H9 (cell line): Measurements from ENCODE around the gene TRIM22. TPM values are rescaled to one million over a fixed set of nuclear protein-coding genes. Genes with fewer than 3 reads are reported as not detected.

ENCODE experiments used
- DNase-seq: peaks from one replicate; pipeline ENCODE4 v3.0.0-alpha.2; 2017
- H2AFZ ChIP-seq: one replicate; pipeline ENCODE4 v1.6.1; 2013; ENCODE audit warnings: mild to moderate bottlenecking, low read length, control low read depth, moderate library complexity
- H2AK5ac ChIP-seq: 2 replicates; pipeline ENCODE4 v1.6.1; 2013; ENCODE audit warnings: low read length, control low read depth, mixed read lengths; ENCODE audit not compliant: insufficient read length
- H2BK120ac ChIP-seq: one replicate; pipeline ENCODE4 v1.6.1; 2013; ENCODE audit warnings: low read depth, mild to moderate bottlenecking, low read length, control low read depth, inconsistent platforms; ENCODE audit not compliant: poor library complexity, severe bottlenecking
- H2BK12ac ChIP-seq: 2 replicates; pipeline ENCODE4 v1.6.1; 2013; ENCODE audit warnings: low read length, control low read depth, mixed read lengths, low read depth; ENCODE audit not compliant: insufficient read length
- H2BK15ac ChIP-seq: 2 replicates; pipeline ENCODE4 v1.6.1; 2013; ENCODE audit warnings: low read depth, low read length, control low read depth
- H2BK20ac ChIP-seq: one replicate; pipeline ENCODE4 v1.6.1; 2013; ENCODE audit warnings: low read depth, mild to moderate bottlenecking, low read length, control low read depth, inconsistent platforms; ENCODE audit not compliant: poor library complexity, severe bottlenecking
- H2BK5ac ChIP-seq: 2 replicates; pipeline ENCODE4 v1.6.1; 2013; ENCODE audit warnings: low read length, control low read depth, mixed read lengths; ENCODE audit not compliant: insufficient read length
- H3K14ac ChIP-seq: 2 replicates; pipeline ENCODE4 v1.6.1; 2013; ENCODE audit warnings: low read length, control low read depth; ENCODE audit not compliant: insufficient read depth
- H3K18ac ChIP-seq: 2 replicates; pipeline ENCODE4 v1.6.1; 2013; ENCODE audit warnings: low read depth, mild to moderate bottlenecking, mixed read lengths, low read length, control low read depth; ENCODE audit not compliant: insufficient read length
- H3K23ac ChIP-seq: 2 replicates; pipeline ENCODE4 v1.6.1; 2013; ENCODE audit warnings: low read length, control low read depth, mixed read lengths, low read depth; ENCODE audit not compliant: insufficient read length
- H3K23me2 ChIP-seq: 2 replicates; pipeline ENCODE4 v1.6.1; 2013; ENCODE audit warnings: low read depth, mild to moderate bottlenecking, mixed read lengths, low read length, control low read depth; ENCODE audit not compliant: insufficient read length, poor library complexity, severe bottlenecking
- H3K27ac ChIP-seq: 2 replicates; pipeline ENCODE4 v1.5.1; 2013; ENCODE audit warnings: low read length, control low read depth, mixed read lengths, low read depth; ENCODE audit not compliant: insufficient read length
- H3K27me3 ChIP-seq: 2 replicates; pipeline ENCODE4 v1.6.1; 2013; ENCODE audit warnings: low read length, control low read depth, inconsistent platforms; ENCODE audit not compliant: insufficient read depth
- H3K4ac ChIP-seq: 2 replicates; pipeline ENCODE4 v1.6.1; 2013; ENCODE audit warnings: low read depth, mild to moderate bottlenecking, control low read depth, inconsistent platforms, low read length, moderate library complexity
- H3K4me1 ChIP-seq: 2 replicates; pipeline ENCODE4 v1.6.1; 2013; ENCODE audit warnings: low read length, control low read depth, inconsistent platforms; ENCODE audit not compliant: insufficient read depth
- H3K4me2 ChIP-seq: 2 replicates; pipeline ENCODE4 v1.6.1; 2013; ENCODE audit warnings: low read length, control low read depth, mixed read lengths; ENCODE audit not compliant: insufficient read length, insufficient read depth
- H3K56ac ChIP-seq: 2 replicates; pipeline ENCODE4 v1.6.1; 2013; ENCODE audit warnings: low read depth, mild to moderate bottlenecking, mixed read lengths, low read length, control low read depth; ENCODE audit not compliant: insufficient read length
- H3K79me1 ChIP-seq: 2 replicates; pipeline ENCODE4 v1.6.1; 2013; ENCODE audit warnings: low read depth, mild to moderate bottlenecking, moderate library complexity, low read length, control low read depth, inconsistent platforms; ENCODE audit not compliant: insufficient read depth, poor library complexity, severe bottlenecking
- H3K79me2 ChIP-seq: 2 replicates; pipeline ENCODE4 v1.6.1; 2013; ENCODE audit warnings: low read length, control low read depth, inconsistent platforms; ENCODE audit not compliant: insufficient read depth
- H3K9ac ChIP-seq: 2 replicates; pipeline ENCODE4 v1.6.1; 2013; ENCODE audit warnings: low read length, control low read depth, mixed read lengths; ENCODE audit not compliant: insufficient read length; ENCODE audit errors: extremely low read depth
- H3K9me3 ChIP-seq: one replicate; pipeline ENCODE4 v1.6.1; 2013; ENCODE audit warnings: low read depth, low read length, inconsistent platforms; ENCODE audit not compliant: control insufficient read depth
- H3T11ph ChIP-seq: one replicate; pipeline ENCODE4 v1.6.1; 2013; ENCODE audit warnings: mild to moderate bottlenecking, low read length, control low read depth, inconsistent platforms
- H4K20me1 ChIP-seq: one replicate; pipeline ENCODE4 v1.6.1; 2013; ENCODE audit not compliant: control insufficient read depth, insufficient read length, insufficient read depth
- H4K5ac ChIP-seq: 2 replicates; pipeline ENCODE4 v1.6.1; 2013; ENCODE audit warnings: low read depth, mild to moderate bottlenecking, mixed read lengths, low read length, control low read depth; ENCODE audit not compliant: insufficient read length
- H4K8ac ChIP-seq: replicated peaks from 2 replicates; pipeline ENCODE4 v1.6.1; 2013; ENCODE audit warnings: low read length, control low read depth, mixed read lengths, low read depth; ENCODE audit not compliant: insufficient read length
- H4K91ac ChIP-seq: 2 replicates; pipeline ENCODE4 v1.6.1; 2013; ENCODE audit warnings: low read depth, mild to moderate bottlenecking, moderate library complexity, mixed read lengths, low read length, control low read depth; ENCODE audit not compliant: insufficient read length
- H3K27ac Mint-ChIP-seq, 3 experiments: 2 replicates in 2 of 3; 3 replicates in 1 of 3; pipeline ENCODE4 v1.8.0; 2020 to 2021; ENCODE audit warnings: mixed read lengths in 3 of 3, mild to moderate bottlenecking in 1 of 3, moderate library complexity in 1 of 3
- H3K27me3 Mint-ChIP-seq: 2 replicates; pipeline ENCODE4 v1.8.0; 2021; ENCODE audit warnings: low read depth, mild to moderate bottlenecking, moderate library complexity, mixed read lengths
- H3K36me3 Mint-ChIP-seq, 3 experiments: 2 replicates in 2 of 3; 3 replicates in 1 of 3; pipeline ENCODE4 v1.8.0; 2020 to 2021; ENCODE audit warnings: low read depth in 3 of 3, mixed read lengths in 3 of 3; ENCODE audit not compliant: insufficient read depth in 1 of 3
- H3K4me1 Mint-ChIP-seq, 2 experiments: 2 replicates each; pipeline ENCODE4 v1.8.0; 2020; ENCODE audit warnings: mixed read lengths in 2 of 2
- H3K4me3 Mint-ChIP-seq, 2 experiments: 2 replicates in 1 of 2; 3 replicates in 1 of 2; pipeline ENCODE4 v1.8.0; 2020 to 2021; ENCODE audit warnings: mild to moderate bottlenecking in 2 of 2, mixed read lengths in 2 of 2, moderate library complexity in 1 of 2
- H3K9me3 Mint-ChIP-seq, 2 experiments: 2 replicates in 1 of 2; 3 replicates in 1 of 2; pipeline ENCODE4 v1.8.0; 2020; ENCODE audit warnings: mild to moderate bottlenecking in 2 of 2, mixed read lengths in 2 of 2, moderate library complexity in 1 of 2
- WGBS: extraction: QIAGEN DNeasy Blood & Tissue Kit; methylation state at CpG from one replicate; pipeline ENCODE4 v1.1.7; 2013; ENCODE audit warnings: missing lambda C conversion rate, low lambda C conversion rate, mixed read lengths; ENCODE audit not compliant: insufficient read length; ENCODE audit errors: extremely low coverage; 5-methylcytosine and 5-hydroxymethylcytosine counted together
- total RNA-seq: library from RNA; stranded (reverse); gene quantifications from 2 replicates; pipeline ENCODE4 v1.2.1, GENCODE V29; 2021
- TF ChIP-seq, protein P1 (sequence below): fragments of 200-600 bp; sonication (generic); conservative IDR thresholded peaks from 3 replicates; pipeline ENCODE4 v1.8.0; 2021; ENCODE audit warnings: antibody characterized with exemption, mild to moderate bottlenecking

TRIM22 gene
- total RNA-seq, 1 experiment from 2014 or later, result 78.6 TPM

DNA sequence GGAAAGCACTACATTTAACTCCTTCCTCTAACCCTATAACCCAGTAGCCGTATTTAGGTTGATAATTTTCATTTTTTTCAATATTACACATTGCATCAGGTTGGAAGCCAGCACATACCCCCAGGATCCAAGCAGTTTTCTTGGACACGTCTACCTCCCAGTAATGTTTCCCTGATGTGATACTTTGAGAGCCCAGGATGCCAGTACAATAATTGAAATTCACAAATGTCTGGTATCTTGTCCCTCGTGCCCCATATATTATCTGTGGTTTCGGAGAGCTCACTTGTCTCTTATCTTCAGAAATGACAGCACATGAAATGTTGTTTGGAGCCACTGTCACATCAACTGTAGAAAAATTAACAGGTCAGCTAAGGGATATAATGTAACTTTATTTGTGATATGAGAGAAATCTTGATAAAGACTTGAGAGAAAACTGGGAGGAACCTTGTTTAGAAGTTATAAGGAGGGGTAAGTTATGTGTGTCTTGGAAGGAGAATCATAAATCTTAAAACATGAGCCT lies 24.5 kb upstream of the TRIM22 start:
- Mint-ChIP-seq H3K36me3 (peaks cover 2 to 39% (median 5%) of the 10 kb centered on the region in 3 experiments; a peak in 6 of 7 replicates), H3K27me3 (no peaks in the 10 kb centered on the region), H3K4me3 (no peak overlapping the region), H3K9me3 (no peaks in the 10 kb centered on the region), H3K4me1 (no peaks in the 10 kb centered on the region), H3K27ac (no peak overlapping the region)
- Histone ChIP-seq H2BK120ac (no peak overlapping the region), H3K4me1 (no peaks in the 10 kb centered on the region), H4K8ac (no peak overlapping the region), H3K79me1 (no peaks in the 10 kb centered on the region), H4K5ac (no peak overlapping the region), H3K56ac (no peak overlapping the region), H2BK12ac (no peak overlapping the region), H2BK15ac (no peak overlapping the region), H3K9me3 (no peaks in the 10 kb centered on the region), H3K4ac (no peak overlapping the region), H3K23me2 (no peaks in the 10 kb centered on the region), H3K14ac (no peak overlapping the region), H3T11ph (no peak overlapping the region), H3K27me3 (no peaks in the 10 kb centered on the region), H2BK20ac (no peak overlapping the region), H2AK5ac (no peak overlapping the region), H4K91ac (no peak overlapping the region), H3K18ac (no peak overlapping the region), H2BK5ac (no peak overlapping the region), H4K20me1 (no peaks in the 10 kb centered on the region), H3K4me2 (no peak overlapping the region), H3K9ac (no peak overlapping the region), H3K23ac (no peak overlapping the region), H2AFZ (no peak overlapping the region), H3K27ac (no peak overlapping the region), H3K79me2 (no peaks in the 10 kb centered on the region)
- WGBS, result no CpG with 5 or more reads among the region's 4 CpGs
- DNase-seq, result no peak
- TF ChIP-seq, protein P1, sequence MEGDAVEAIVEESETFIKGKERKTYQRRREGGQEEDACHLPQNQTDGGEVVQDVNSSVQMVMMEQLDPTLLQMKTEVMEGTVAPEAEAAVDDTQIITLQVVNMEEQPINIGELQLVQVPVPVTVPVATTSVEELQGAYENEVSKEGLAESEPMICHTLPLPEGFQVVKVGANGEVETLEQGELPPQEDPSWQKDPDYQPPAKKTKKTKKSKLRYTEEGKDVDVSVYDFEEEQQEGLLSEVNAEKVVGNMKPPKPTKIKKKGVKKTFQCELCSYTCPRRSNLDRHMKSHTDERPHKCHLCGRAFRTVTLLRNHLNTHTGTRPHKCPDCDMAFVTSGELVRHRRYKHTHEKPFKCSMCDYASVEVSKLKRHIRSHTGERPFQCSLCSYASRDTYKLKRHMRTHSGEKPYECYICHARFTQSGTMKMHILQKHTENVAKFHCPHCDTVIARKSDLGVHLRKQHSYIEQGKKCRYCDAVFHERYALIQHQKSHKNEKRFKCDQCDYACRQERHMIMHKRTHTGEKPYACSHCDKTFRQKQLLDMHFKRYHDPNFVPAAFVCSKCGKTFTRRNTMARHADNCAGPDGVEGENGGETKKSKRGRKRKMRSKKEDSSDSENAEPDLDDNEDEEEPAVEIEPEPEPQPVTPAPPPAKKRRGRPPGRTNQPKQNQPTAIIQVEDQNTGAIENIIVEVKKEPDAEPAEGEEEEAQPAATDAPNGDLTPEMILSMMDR, result no peak
